Vagina (tissue), 2 donors: Measurements from ENCODE around the gene PDGFC. TPM values are rescaled to one million over a fixed set of nuclear protein-coding genes. Genes with fewer than 3 reads are reported as not detected.

Experiments
- DNase-seq, 2 donors: peaks; one replicate each; pipeline ENCODE4 v3.0.0-alpha.2; 2017; ENCODE audit errors: extremely low spot score in 2 of 2
- H3K27ac ChIP-seq: fragments of 200-600 bp; sonication (generic); one replicate; pipeline ENCODE4 v1.5.1; 2019
- H3K27me3 ChIP-seq: fragments of 200-600 bp; sonication (generic); one replicate; pipeline ENCODE4 v1.5.1; 2019
- H3K36me3 ChIP-seq, 2 donors: fragments of 200-600 bp; sonication (generic); one replicate each; pipeline ENCODE4 v1.5.1; 2017 to 2019
- H3K4me1 ChIP-seq: fragments of 200-600 bp; sonication (generic); one replicate; pipeline ENCODE4 v1.5.1; 2019
- H3K4me3 ChIP-seq, 2 donors: fragments of 200-600 bp; sonication (generic); 1 replicate in 1 of 2; 2 replicates in 1 of 2; pipeline ENCODE4 v1.5.1; 2016 to 2019
- H3K9me3 ChIP-seq: fragments of 200-600 bp; sonication (generic); one replicate; pipeline ENCODE4 v1.5.1; 2019
- POLR2A ChIP-seq, 2 donors: fragments of 450-650 bp; IDR thresholded peaks; one replicate each; pipeline ENCODE4 v1.6.1; 2017; ENCODE audit warnings: antibody characterized with exemption in 2 of 2, mild to moderate bottlenecking in 2 of 2, moderate library complexity in 2 of 2
- POLR2AphosphoS5 ChIP-seq, 2 donors: sonication (generic); formaldehyde crosslinking; IDR thresholded peaks; one replicate each; pipeline ENCODE4 v1.9.0; 2017; ENCODE audit warnings: antibody characterized with exemption in 2 of 2, mild to moderate bottlenecking in 2 of 2, low read depth in 1 of 2; ENCODE audit not compliant: insufficient read depth in 1 of 2
- intact Hi-C: fragments of 100-400 bp; cut with DNase I; formaldehyde crosslinking; loops from one replicate; pipeline ENCODE4 v1.15.1; 2023
- total RNA-seq: library from RNA; depleted of rRNA; stranded (reverse); fragments of >200 nt; gene quantifications from one replicate; pipeline ENCODE4 v1.2.3, GENCODE V29; 2016
- TF ChIP-seq, protein P1 (sequence below), 3 experiments: fragments of 450-650 bp in 2 of 3; fragments of 200-600 bp in 1 of 3; sonication (generic) in 1 of 3; IDR thresholded peaks; one replicate each; pipeline ENCODE4 v1.5.1; 2017 to 2019; ENCODE audit warnings: antibody characterized with exemption in 3 of 3, mild to moderate bottlenecking in 2 of 3, moderate library complexity in 2 of 3

The PDGFC gene
- total RNA-seq, 1 donor from 2014 or later = 19.4 TPM

DNA sequence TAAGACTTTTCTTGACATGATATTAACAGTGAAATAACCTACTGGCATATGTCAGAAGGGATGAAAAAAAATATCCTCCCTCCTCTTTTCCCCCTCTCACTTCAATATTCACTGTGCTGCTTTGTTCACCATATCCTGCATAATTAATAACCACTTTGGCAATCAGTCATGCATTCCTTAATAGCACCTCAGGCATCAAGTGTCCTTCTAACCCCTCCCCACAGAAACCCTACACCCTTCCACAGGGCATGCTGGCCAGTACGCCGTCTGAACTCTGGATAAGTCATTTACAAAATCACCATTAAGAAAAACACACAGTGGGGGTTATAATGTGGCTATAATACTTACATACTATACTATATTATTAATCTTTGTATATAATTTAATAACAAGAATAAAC, 165.9 kb downstream of the PDGFC start:
- Histone ChIP-seq H3K4me1 (no peaks in the 10 kb centered on the region), H3K36me3 (no peaks in the 10 kb centered on the region), H3K27ac (no peak overlapping the region), H3K9me3 (no peaks in the 10 kb centered on the region), H3K4me3 (no peak overlapping the region), H3K27me3 (no peaks in the 10 kb centered on the region)
- intact Hi-C loops = no loop called here
- DNase-seq = no peak
- TF ChIP-seq POLR2AphosphoS5 (IDR thresholded peaks at IDR 0.05; ENCODE audit: insufficient read depth in 1 of 2, low read depth in 1 of 2) (no peak), POLR2A (IDR thresholded peaks at IDR 0.05) (no peak)
- TF ChIP-seq, protein P1, sequence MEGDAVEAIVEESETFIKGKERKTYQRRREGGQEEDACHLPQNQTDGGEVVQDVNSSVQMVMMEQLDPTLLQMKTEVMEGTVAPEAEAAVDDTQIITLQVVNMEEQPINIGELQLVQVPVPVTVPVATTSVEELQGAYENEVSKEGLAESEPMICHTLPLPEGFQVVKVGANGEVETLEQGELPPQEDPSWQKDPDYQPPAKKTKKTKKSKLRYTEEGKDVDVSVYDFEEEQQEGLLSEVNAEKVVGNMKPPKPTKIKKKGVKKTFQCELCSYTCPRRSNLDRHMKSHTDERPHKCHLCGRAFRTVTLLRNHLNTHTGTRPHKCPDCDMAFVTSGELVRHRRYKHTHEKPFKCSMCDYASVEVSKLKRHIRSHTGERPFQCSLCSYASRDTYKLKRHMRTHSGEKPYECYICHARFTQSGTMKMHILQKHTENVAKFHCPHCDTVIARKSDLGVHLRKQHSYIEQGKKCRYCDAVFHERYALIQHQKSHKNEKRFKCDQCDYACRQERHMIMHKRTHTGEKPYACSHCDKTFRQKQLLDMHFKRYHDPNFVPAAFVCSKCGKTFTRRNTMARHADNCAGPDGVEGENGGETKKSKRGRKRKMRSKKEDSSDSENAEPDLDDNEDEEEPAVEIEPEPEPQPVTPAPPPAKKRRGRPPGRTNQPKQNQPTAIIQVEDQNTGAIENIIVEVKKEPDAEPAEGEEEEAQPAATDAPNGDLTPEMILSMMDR (IDR thresholded peaks at IDR 0.05) = no peak

DNA sequence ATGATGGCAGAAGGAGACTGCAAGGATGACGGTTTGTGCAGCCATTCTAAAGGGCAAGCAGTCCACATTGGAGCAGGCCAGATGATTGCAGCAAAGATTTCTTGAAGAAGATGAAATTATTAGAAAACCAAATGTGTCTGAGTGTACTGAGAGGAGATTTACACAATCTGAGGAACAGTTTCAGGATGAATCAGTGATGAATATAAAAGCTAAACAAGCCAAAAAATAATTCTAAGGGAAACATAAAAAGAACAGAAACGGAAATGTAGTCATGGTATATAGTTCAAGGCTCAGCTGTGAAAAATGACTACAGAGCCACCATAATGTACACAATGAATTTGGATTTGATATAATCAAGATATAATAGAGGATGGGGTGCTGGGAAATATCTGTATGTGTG, 168.5 kb downstream of the PDGFC start:
- no peak overlapping the region for H3K27ac ChIP-seq
- no peaks in the 10 kb centered on the region for H3K36me3 ChIP-seq
- no peaks in the 10 kb centered on the region for H3K27me3 ChIP-seq
- no peak for DNase-seq
- no peak overlapping the region for H3K4me3 ChIP-seq
- TF ChIP-seq POLR2A (IDR thresholded peaks at IDR 0.05) = no peak
- no peak for TF ChIP-seq POLR2AphosphoS5 (IDR thresholded peaks at IDR 0.05; ENCODE audit: insufficient read depth in 1 of 2, low read depth in 1 of 2)
- TF ChIP-seq, protein P1 (IDR thresholded peaks at IDR 0.05) = no peak
- intact Hi-C loops = no loop called here
- H3K4me1 ChIP-seq = peaks cover 5% of the 10 kb centered on the region
- no peaks in the 10 kb centered on the region for H3K9me3 ChIP-seq

DNA sequence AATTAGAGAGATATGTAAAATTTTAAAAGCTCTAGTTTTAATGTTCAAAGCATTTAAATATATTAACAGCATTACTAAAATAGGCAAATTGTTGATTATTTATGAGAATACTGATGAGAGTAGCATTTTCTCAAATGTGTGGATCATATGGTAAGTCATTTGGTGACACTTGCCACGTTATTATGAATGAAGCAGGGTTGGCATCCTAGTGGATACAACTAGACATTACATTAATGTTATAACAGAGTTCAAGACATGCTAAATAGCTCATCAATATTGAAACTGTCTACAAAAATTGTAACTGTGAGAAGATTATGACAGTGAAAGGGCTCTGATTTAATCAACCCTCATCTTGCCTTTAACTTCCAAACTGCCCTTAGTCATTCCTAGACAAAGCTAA, 171.1 kb downstream of the PDGFC start:
- Histone ChIP-seq H3K4me1 (peaks cover 5% of the 10 kb centered on the region), H3K4me3 (no peak overlapping the region), H3K9me3 (no peaks in the 10 kb centered on the region), H3K36me3 (no peaks in the 10 kb centered on the region), H3K27ac (no peak overlapping the region), H3K27me3 (no peaks in the 10 kb centered on the region)
- no peak for DNase-seq
- intact Hi-C loops = no loop called here
- TF ChIP-seq, protein P1 (IDR thresholded peaks at IDR 0.05) = no peak
- no peak for TF ChIP-seq POLR2A (IDR thresholded peaks at IDR 0.05)

DNA sequence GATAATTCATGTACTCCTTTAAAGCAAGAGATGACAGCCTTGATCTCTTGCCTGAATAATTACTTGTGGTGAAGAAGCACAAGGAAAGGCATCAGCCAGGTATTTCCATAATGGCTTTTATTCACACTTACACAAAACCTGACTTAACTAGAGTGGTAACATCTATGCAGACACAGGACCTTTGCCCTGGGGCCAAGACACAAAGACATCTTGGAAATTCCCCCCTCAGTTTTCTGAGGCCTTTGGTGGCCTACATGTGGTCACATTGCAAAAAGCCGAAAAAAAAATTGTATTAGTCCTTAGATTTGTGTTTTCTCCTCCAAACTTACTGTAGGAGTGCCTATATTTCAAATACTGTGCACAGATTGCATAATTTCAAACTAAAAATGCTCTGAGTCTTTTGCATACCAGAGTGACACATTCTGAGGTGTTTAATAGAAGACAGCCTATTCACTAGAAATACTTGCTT, 172.4 kb downstream of the PDGFC start:
- H3K27ac ChIP-seq = no peak overlapping the region
- no peaks in the 10 kb centered on the region for H3K27me3 ChIP-seq
- no peak for DNase-seq
- TF ChIP-seq POLR2AphosphoS5 (IDR thresholded peaks at IDR 0.05; ENCODE audit: insufficient read depth in 1 of 2, low read depth in 1 of 2) (no peak), POLR2A (IDR thresholded peaks at IDR 0.05) (no peak)
- TF ChIP-seq, protein P1 (IDR thresholded peaks at IDR 0.05) = no peak
- H3K4me1 ChIP-seq = peaks cover 5% of the 10 kb centered on the region
- no peaks in the 10 kb centered on the region for H3K36me3 ChIP-seq
- H3K4me3 ChIP-seq = no peak overlapping the region
- intact Hi-C loops = no loop called here
- no peaks in the 10 kb centered on the region for H3K9me3 ChIP-seq

DNA sequence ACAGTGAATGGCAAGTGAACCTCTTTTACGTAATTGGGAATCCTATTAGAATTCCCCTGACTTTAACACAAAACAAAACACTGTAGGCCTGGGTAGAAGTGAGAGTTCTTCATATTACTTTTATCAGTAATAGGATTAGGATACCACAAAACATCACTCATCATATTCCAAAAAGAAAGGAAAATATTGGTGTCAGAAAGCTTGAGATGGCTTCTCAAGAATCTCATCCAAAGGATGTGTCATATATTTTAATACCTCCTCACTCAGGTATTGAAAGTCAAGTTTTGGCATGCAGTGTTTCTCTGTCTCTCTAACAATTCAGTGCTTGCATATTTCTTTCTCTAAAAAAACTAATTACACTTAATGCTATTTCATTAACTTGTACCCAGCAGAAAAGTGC, 173.2 kb downstream of the PDGFC start:
- H3K36me3 ChIP-seq = no peaks in the 10 kb centered on the region
- H3K27ac ChIP-seq = no peak overlapping the region
- no peaks in the 10 kb centered on the region for H3K9me3 ChIP-seq
- H3K4me3 ChIP-seq = no peak overlapping the region
- TF ChIP-seq POLR2A (IDR thresholded peaks at IDR 0.05) = no peak
- TF ChIP-seq POLR2AphosphoS5 (IDR thresholded peaks at IDR 0.05; ENCODE audit: insufficient read depth in 1 of 2, low read depth in 1 of 2) = no peak
- TF ChIP-seq, protein P1 (IDR thresholded peaks at IDR 0.05) = no peak
- H3K4me1 ChIP-seq = peaks cover 5% of the 10 kb centered on the region
- H3K27me3 ChIP-seq = no peaks in the 10 kb centered on the region
- no peak for DNase-seq
- intact Hi-C loops = no loop called here
